ENCODE measurements around the gene SPPL2B.

The SPPL2B gene

GRCh38 chr19:2339644-2340310, 11.3 kb downstream of the SPPL2B start:
- Histone ChIP-seq H3K9me2 (replicated peaks; ENCODE audit: insufficient read depth, low read length) (no peaks in the 10 kb centered on the region), H3K27me3 (ENCODE audit: low read length) (no peaks in the 10 kb centered on the region), H3K36me3 (ENCODE audit: low read length) (no peaks in the 10 kb centered on the region), H3K79me2 (ENCODE audit: insufficient read depth, low read length) (no peaks in the 10 kb centered on the region), H3K27ac (ENCODE audit: low read depth, low read length) (no peak overlapping the region), H3F3A (ENCODE audit: insufficient read depth) (no peaks in the 10 kb centered on the region), H3K9ac (ENCODE audit: low read length) (no peak overlapping the region), H3K9me3 (ENCODE audit: insufficient read depth, low read length) (no peaks in the 10 kb centered on the region), H3K4me2 (ENCODE audit: low read depth, low read length, poor library complexity, severe bottlenecking) (no peak overlapping the region), H3K4me3 (ENCODE audit: insufficient read depth, low read length, poor library complexity, severe bottlenecking) (no peak overlapping the region), H4K20me1 (ENCODE audit: low read depth, low read length) (no peaks in the 10 kb centered on the region), H2AFZ (ENCODE audit: low read depth, low read length, severe bottlenecking) (no peak overlapping the region)
- TF ChIP-seq EZH2phosphoT487 (conservative IDR thresholded peaks at IDR 0.05; ENCODE audit: low read length) (no peak), CTCF (IDR thresholded peaks at IDR 0.05; ENCODE audit: insufficient read depth, low read length, poor library complexity, severe bottlenecking) (no peak)

GRCh38 chr19:2340496-2341243, 12.2 kb downstream of the SPPL2B start:
- TF ChIP-seq CTCF (IDR thresholded peaks at IDR 0.05; ENCODE audit: insufficient read depth, low read length, poor library complexity, severe bottlenecking) (no peak), EZH2phosphoT487 (conservative IDR thresholded peaks at IDR 0.05; ENCODE audit: low read length) (no peak)
- H3F3A ChIP-seq (ENCODE audit: insufficient read depth), result no peaks in the 10 kb centered on the region
- H3K4me3 ChIP-seq (ENCODE audit: insufficient read depth, low read length, poor library complexity, severe bottlenecking), result no peak overlapping the region
- H3K79me2 ChIP-seq (ENCODE audit: insufficient read depth, low read length), result no peaks in the 10 kb centered on the region
- H3K27me3 ChIP-seq (ENCODE audit: low read length), result no peaks in the 10 kb centered on the region
- no peak overlapping the region for H3K27ac ChIP-seq (ENCODE audit: low read depth, low read length)
- no peak overlapping the region for H3K4me2 ChIP-seq (ENCODE audit: low read depth, low read length, poor library complexity, severe bottlenecking)
- H3K9ac ChIP-seq (ENCODE audit: low read length), result no peak overlapping the region
- H2AFZ ChIP-seq (ENCODE audit: low read depth, low read length, severe bottlenecking), result no peak overlapping the region
- H4K20me1 ChIP-seq (ENCODE audit: low read depth, low read length), result no peaks in the 10 kb centered on the region
- H3K36me3 ChIP-seq (ENCODE audit: low read length), result no peaks in the 10 kb centered on the region
- no peaks in the 10 kb centered on the region for H3K9me3 ChIP-seq (ENCODE audit: insufficient read depth, low read length)
- H3K9me2 ChIP-seq (replicated peaks; ENCODE audit: insufficient read depth, low read length), result no peaks in the 10 kb centered on the region

GRCh38 chr19:2341244-2341751, 12.8 kb downstream of the SPPL2B start:
- H3K4me2 ChIP-seq (ENCODE audit: low read depth, low read length, poor library complexity, severe bottlenecking), result no peak overlapping the region
- no peaks in the 10 kb centered on the region for H3F3A ChIP-seq (ENCODE audit: insufficient read depth)
- no peaks in the 10 kb centered on the region for H3K36me3 ChIP-seq (ENCODE audit: low read length)
- no peaks in the 10 kb centered on the region for H3K27me3 ChIP-seq (ENCODE audit: low read length)
- H3K27ac ChIP-seq (ENCODE audit: low read depth, low read length), result no peak overlapping the region
- no peaks in the 10 kb centered on the region for H3K79me2 ChIP-seq (ENCODE audit: insufficient read depth, low read length)
- TF ChIP-seq CTCF (IDR thresholded peaks at IDR 0.05; ENCODE audit: insufficient read depth, low read length, poor library complexity, severe bottlenecking) (no peak), EZH2phosphoT487 (conservative IDR thresholded peaks at IDR 0.05; ENCODE audit: low read length) (no peak)
- H3K9me3 ChIP-seq (ENCODE audit: insufficient read depth, low read length), result no peaks in the 10 kb centered on the region
- no peaks in the 10 kb centered on the region for H3K9me2 ChIP-seq (replicated peaks; ENCODE audit: insufficient read depth, low read length)
- no peak overlapping the region for H3K4me3 ChIP-seq (ENCODE audit: insufficient read depth, low read length, poor library complexity, severe bottlenecking)
- H3K9ac ChIP-seq (ENCODE audit: low read length), result no peak overlapping the region
- no peak overlapping the region for H2AFZ ChIP-seq (ENCODE audit: low read depth, low read length, severe bottlenecking)
- H4K20me1 ChIP-seq (ENCODE audit: low read depth, low read length), result no peaks in the 10 kb centered on the region

Measured in SU-DHL-6 (cell line).